Measurements from ENCODE around the gene ACP2.
"Not testable (repeated sequence)": the region's sequence is repeated elsewhere in the genome, so short reads cannot be mapped to it uniquely, and the experiment has no call there.

ACP2 gene

GRCh38 chr11:47241841-47242301 lies 6.7 kb downstream of the ACP2 start:
- DNase-seq (ENCODE audit: low read depth in 3 of 3) = no peak

GRCh38 chr11:47239852-47240251 lies 8.8 kb downstream of the ACP2 start:
- no peak for DNase-seq (ENCODE audit: low read depth in 3 of 3)

- no peak for DNase-seq (ENCODE audit: low read depth in 3 of 3)
Measured at GRCh38 chr11:47236482-47236881, 12.1 kb downstream of the ACP2 start.

- no peak for DNase-seq (ENCODE audit: low read depth in 3 of 3)
Measured at GRCh38 chr11:47235163-47235562, 13.5 kb downstream of the ACP2 start.

- peak in 1 of 3 experiments; percentile 41 for DNase-seq (ENCODE audit: low read depth in 3 of 3)
Measured at GRCh38 chr11:47234669-47235100, 13.9 kb downstream of the ACP2 start.

GRCh38 chr11:47233989-47234668 lies 14.5 kb downstream of the ACP2 start:
- no peak for DNase-seq (ENCODE audit: low read depth in 3 of 3)

- no peak for DNase-seq (ENCODE audit: low read depth in 3 of 3)
Measured at GRCh38 chr11:47233051-47233450, 15.6 kb downstream of the ACP2 start.

GRCh38 chr11:47229161-47229560 lies 19.5 kb downstream of the ACP2 start:
- no peak for DNase-seq (ENCODE audit: low read depth in 3 of 3)

- no peak for DNase-seq (ENCODE audit: low read depth in 3 of 3)
Measured at GRCh38 chr11:47225552-47226400, 22.8 kb downstream of the ACP2 start.

GRCh38 chr11:47222696-47223095 lies 25.9 kb downstream of the ACP2 start:
- DNase-seq (ENCODE audit: low read depth in 3 of 3) = no peak

- no peak for DNase-seq (ENCODE audit: low read depth in 3 of 3)
Measured at GRCh38 chr11:47220401-47220821, 28.2 kb downstream of the ACP2 start.

GRCh38 chr11:47216121-47216798 lies 32.4 kb downstream of the ACP2 start:
- peak; percentile 46 to 56 (median 47) for DNase-seq (ENCODE audit: low read depth in 3 of 3)

GRCh38 chr11:47215366-47215910 lies 33.2 kb downstream of the ACP2 start:
- DNase-seq (ENCODE audit: low read depth in 3 of 3) = no peak

- DNase-seq (ENCODE audit: low read depth in 3 of 3) = peak; percentile 66 to 74 (median 70)
Measured at GRCh38 chr11:47213950-47214565, 34.6 kb downstream of the ACP2 start.

- DNase-seq (ENCODE audit: low read depth in 3 of 3) = no peak
Measured at GRCh38 chr11:47212938-47213337, 35.7 kb downstream of the ACP2 start.

GRCh38 chr11:47208628-47209027 lies 40.0 kb downstream of the ACP2 start:
- no peak for DNase-seq (ENCODE audit: low read depth in 3 of 3)

GRCh38 chr11:47208008-47208552 lies 40.5 kb downstream of the ACP2 start:
- not testable (repeated sequence) for DNase-seq (ENCODE audit: low read depth in 3 of 3)

- DNase-seq (ENCODE audit: low read depth in 3 of 3) = no peak
Measured at GRCh38 chr11:47207459-47207858, 41.2 kb downstream of the ACP2 start.

GRCh38 chr11:47206577-47206976 lies 42.0 kb downstream of the ACP2 start:
- not testable (repeated sequence) for DNase-seq (ENCODE audit: low read depth in 3 of 3)

- no peak for DNase-seq (ENCODE audit: low read depth in 3 of 3)
Measured at GRCh38 chr11:47204637-47204989, 44.0 kb downstream of the ACP2 start.

GRCh38 chr11:47202576-47202975 lies 46.0 kb downstream of the ACP2 start:
- no peak for DNase-seq (ENCODE audit: low read depth in 3 of 3)
